GM18909 (cell line): ENCODE data around the gene ABCC12.
"Not testable (repeated sequence)": the region's sequence is repeated elsewhere in the genome, so short reads cannot be mapped to it uniquely, and the experiment has no call there.

Experiments used
- ATAC-seq: cut with Tn5 transposase; IDR thresholded peaks from one replicate; pipeline ENCODE4 v1.9.1; 2021; ENCODE audit warnings: mild to moderate bottlenecking; ENCODE audit not compliant: unreplicated experiment, poor library complexity

Gene ABCC12

DNA sequence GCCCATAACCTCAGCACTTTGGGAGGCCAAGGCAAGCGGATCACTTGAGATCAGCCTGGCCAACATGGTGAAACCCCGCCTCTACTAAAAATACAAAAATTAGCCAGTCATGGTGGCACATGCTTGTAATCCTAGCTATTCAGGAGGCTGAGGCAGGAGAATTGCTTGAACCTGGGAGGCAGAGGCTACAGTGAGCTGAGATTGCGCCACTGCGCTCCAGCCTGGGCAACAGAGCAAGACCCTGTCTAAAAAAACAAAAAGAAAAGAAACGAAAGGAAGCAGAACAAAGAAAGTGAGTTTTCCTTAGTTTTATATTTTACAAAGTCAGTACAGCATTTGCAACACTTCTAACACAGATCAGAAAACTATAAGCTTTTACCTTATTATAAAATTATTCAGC lies 10.8 kb upstream of the ABCC12 start:
- ATAC-seq: not testable (repeated sequence)

DNA sequence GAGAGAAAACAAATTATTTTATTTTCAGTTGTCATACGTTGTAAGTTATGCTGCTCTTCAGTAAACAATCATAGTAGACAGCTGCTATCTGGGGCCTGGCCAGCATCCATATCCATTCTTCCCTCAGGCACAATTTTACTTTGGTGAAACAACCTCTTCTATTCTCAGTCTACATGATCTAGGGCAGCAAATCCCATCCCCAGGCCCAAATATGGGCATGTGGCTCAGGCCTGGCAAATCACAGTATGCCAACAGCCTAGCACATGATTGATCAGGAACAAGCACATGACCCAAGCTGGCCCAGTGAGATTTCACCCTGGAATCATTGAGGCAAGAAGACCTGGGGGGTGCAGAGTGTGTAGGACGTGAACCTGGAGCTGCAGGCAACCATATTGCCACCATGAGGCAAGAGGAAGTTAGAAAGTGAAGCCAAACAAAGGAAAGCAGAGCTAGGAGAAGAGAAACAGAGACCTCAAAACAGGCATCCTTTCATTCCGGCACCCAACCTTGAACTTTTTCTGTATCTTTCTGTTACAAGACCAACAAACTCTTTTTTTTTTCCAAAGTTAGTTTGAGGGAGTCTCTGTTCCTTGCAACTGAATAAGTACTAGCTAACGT lies 10.3 kb upstream of the ABCC12 start:
- ATAC-seq: no peak

DNA sequence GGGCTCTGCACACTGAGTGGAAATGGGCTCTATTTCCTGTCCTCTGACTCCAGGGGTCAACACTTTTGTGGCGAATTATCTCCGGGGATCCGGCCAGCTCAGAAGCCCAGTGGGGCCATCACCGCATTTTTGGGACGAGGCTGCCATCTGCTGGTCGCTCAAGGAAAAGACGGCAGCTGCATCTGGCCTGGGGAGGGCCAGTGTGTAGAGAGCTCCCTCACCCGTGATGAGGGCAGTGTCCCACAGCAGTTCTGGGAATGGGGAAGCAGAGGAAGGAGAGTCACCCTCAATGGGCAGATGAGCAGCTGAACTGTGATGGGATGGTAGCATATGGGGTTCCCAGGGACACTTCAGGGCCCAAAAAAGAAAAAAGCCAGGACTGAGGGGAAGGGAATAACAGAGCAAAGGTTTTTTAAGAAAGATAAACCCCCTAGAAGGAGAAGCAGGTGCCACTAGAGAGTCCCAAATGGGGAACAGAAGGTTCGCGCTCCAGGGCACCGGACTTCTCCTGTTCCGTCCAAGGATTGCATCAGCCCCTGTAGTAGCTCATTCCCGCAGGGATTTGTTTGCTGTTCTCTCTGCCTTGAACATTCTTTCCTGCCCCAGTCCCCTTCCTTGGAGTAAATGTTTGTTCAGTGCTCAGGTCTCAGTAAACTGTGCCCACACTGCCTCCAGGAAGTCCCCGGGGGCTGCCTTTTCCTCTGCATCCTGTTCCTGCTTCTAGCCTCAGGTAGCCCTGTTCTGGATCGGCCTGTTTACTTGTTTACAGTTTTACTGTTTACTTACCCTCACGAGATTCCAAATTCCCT lies 9.3 kb upstream of the ABCC12 start:
- peak; percentile 91 for ATAC-seq

DNA sequence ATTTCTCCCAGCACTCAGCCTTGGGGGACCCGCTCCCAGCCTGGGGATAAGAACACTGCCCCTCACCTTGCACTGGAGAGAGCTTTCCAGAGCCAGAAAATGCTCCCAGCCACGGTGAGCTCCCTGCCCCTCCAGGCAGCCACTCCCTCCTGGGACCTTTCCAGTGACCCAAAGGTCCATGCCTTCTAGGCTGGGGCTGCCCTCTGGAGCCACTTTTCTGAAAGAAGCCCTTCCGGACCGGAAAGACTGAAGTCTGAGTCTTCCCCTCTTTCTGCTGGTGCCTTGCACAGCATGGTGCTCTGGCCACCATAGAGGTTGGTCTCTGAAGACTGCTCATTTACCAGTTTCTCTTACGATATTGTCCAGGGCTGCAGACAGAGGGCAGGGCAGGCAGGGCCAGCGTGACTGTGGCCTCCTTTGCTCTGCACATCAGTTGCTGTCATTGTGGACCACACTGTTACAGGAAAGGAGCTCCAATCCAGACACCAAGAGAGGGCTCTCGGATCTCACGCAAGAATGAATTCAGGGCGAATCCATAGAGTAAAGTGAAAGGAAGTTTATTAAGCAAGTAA lies 7.1 kb upstream of the ABCC12 start:
- ATAC-seq: no peak

DNA sequence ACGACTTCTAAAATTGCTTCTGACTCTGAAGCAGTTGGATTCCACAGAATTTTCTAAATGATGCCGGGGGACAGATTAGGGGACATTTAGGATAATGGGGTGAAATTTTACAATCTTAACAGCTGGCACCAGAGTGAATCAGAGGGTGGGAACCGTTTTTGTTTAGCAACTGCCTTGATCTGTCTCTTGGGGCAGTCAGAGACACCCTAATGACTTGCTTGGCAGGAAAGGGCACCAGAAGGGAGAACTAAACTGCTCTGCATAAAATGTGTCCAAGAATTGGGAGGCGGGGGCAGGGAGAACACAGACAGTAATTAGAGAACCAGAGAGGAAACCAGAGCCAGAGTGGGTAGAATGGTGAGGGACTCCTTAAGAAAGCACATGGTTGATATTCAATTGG lies 6.1 kb upstream of the ABCC12 start:
- no peak for ATAC-seq

DNA sequence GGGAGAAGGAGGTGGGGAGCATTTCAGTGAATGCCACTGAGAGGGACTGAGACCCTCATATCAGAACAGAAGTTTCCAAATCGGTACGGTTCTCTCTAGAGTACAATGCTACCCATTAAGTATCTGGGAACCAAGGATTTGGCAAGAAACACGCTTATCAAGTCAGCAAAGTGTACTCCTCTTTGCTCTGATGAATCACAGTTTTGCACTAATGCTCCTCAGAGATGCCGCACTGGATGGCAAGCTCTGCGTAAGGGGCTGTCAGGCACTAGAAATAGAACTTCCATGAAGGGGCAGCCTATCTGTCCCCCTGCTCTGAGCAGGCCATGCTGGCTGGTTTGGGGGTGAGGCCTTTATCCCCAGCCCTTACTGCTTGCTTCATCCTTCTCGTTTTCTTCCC lies 4.8 kb upstream of the ABCC12 start:
- ATAC-seq: no peak

DNA sequence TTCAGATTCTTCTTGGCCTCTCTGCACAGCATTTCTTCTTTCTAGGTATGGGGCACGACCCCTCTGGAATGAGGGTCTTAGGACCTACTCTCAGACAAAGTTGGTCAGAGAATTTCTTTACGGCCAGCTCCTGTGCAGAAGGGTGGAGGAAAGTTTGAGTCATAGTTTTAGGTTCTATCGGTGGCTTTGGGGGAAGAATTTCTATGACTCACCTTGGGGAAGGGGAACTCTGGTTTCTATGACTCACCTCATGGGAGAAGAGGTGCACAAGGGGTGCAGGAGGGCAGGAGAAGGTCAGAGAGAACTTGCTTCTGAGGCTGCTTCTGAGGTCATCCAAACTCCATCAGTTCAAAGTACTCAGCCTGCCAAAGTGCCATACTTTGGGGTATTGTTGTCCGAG lies 2.5 kb upstream of the ABCC12 start:
- peak; percentile 84 for ATAC-seq

DNA sequence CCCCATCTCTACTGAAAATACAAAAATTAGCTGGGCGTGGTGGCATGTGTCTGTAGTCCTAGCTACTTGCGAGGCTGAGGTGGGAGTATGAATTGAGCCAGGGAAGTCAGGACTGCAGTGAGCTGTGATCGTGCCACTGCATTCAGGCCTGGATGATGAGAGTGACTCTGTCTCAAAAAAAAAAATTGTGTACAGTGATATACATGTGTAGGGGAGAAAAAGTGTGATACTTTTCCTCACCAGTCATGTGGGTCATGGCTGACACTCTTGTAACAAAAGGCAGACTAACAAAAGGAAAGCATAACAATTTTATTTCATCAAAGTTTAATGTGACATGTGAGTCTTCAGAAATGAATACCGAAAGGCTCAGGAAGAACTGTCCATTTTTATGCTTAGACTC lies 2.0 kb upstream of the ABCC12 start:
- ATAC-seq: no peak

GRCh38 chr16:48157302-48157701 lies 1.5 kb upstream of the ABCC12 start:
- no peak for ATAC-seq

- peak; percentile 45 for ATAC-seq
Measured at GRCh38 chr16:48156790-48157209, 1.0 kb upstream of the ABCC12 start.

- no peak for ATAC-seq
Measured at GRCh38 chr16:48153774-48154173, 2.0 kb downstream of the ABCC12 start.

DNA sequence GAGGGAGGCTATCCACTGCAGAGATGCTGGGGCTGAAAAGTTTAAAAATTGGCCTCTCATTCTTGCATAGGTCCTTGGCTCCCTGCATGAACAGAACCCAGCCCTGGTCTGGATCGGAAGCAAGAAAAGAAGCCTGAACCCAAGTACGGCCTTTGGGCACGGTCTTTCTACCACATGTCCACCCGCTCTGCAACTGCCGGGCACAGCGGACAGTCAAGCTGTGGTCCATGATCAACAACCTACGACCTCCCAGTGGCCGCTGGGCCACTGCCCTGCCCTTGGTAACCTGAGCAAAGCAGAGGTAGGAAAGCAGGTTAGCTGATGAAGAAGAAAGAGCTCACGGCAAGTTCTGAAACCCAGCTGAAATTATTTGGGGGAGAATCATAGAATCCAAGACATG lies 3.6 kb downstream of the ABCC12 start:
- no peak for ATAC-seq

DNA sequence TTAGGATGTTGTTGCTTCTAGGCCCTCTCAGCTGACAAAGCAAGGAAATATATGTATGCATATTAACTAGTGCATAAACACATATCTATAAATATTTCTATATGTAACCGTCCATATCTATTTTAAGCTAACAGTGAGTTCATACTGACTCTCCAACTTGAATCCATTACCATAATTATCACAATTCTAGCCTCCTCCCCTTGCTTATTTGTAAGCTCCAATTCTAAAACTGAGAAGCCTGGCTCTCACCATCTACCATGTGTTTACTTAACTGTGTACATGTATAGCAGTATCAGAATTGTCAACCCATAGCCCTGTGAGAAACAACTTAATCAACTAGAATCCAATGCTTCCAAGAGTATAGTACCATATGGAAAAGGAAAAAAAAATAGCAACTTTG lies 5.1 kb downstream of the ABCC12 start:
- ATAC-seq: no peak

DNA sequence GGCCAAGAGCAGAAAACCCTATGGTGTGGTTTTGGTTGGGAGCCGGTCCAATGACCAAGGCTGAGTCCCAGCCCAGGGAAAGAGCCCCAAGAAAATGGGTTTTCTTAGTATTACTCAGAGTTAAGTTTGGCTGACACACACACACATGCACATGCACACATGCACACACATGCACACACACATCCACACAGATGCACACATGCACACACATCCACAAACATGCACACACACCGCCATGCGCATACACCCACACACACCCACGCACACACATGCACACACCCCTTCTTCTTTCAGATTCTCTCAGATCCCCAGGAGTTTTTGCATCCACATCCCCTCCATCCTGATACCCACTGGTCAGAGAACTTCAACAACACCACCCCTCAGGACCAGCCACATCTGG lies 9.1 kb downstream of the ABCC12 start:
- no peak for ATAC-seq

DNA sequence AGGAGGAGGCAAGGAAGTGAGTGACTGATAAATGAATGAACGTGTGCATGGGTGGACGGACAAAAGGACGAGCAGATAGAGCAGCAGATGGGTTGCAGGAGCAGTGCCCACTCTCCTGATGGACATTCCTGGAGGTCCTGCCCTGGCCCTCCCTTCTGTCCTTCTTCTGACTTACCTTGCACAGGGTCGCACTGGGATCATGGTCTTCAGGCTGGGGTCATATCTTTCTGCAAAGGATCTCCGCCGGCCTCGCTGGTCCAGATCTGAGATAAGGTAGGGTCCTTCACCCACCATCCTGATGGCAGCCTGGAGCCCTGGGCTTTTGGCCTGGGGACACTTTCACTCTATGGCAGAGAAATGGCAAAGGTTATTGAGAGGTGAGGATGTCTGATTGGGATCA lies 9.7 kb downstream of the ABCC12 start:
- no peak for ATAC-seq

- no peak for ATAC-seq
Measured at GRCh38 chr16:48143812-48144368, 11.9 kb downstream of the ABCC12 start.

- ATAC-seq: no peak
Measured at GRCh38 chr16:48140821-48141220, 15.0 kb downstream of the ABCC12 start.

- no peak for ATAC-seq
Measured at GRCh38 chr16:48139517-48139916, 16.3 kb downstream of the ABCC12 start.

GRCh38 chr16:48138543-48138942 lies 17.2 kb downstream of the ABCC12 start:
- no peak for ATAC-seq

DNA sequence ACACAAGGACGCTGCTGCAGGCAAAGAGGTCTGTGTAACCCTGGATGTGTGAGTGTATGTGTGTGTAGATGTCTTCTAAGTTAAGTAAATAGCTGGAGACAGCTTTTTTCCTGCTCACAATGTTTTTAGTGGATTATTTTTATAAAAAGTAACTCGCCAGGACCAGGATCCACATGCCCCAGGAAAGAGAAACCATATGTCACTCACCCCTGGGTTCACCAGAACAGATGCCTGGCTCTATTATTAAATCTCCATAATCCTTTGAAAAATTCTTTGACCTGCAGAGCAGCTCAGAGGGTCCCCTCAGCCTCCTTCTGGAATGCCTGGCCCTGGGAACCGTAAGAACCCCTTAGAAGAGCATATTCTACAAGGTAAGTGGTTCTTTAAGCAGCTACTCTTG lies 18.0 kb downstream of the ABCC12 start:
- no peak for ATAC-seq

- ATAC-seq: no peak
Measured at GRCh38 chr16:48136547-48137360, 19.0 kb downstream of the ABCC12 start.
